Measurements from ENCODE around the gene GOLPH3L. TPM values are rescaled to one million over a fixed set of nuclear protein-coding genes. Genes with fewer than 3 reads are reported as not detected.
"Not testable (repeated sequence)": the region's sequence is repeated elsewhere in the genome, so short reads cannot be mapped to it uniquely, and the experiment has no call there.

GOLPH3L gene
- total and polyA plus RNA-seq, 4 donors = 13.8 to 37.2 (median 20.3) TPM

GRCh38 chr1:150663321-150663720, 33.6 kb downstream of the GOLPH3L start:
- no peak for TF ChIP-seq CTCF (IDR thresholded peaks at IDR 0.05; ENCODE audit: control extremely low read depth, extremely low read depth)
- WGBS, 2 donors = 95 to 96% methylated on average over 7 of the region's 7 CpGs
- Histone ChIP-seq H3K4me1 (ENCODE audit: control insufficient read depth in 5 of 5, insufficient read depth in 5 of 5, low read length in 5 of 5) (no peaks in the 10 kb centered on the region), H3K27ac (ENCODE audit: low read depth in 1 of 2, low read length in 1 of 2) (no peak overlapping the region), H3K9me3 (ENCODE audit: control insufficient read depth in 4 of 4, insufficient read depth in 3 of 4, low read length in 3 of 4) (no peaks in the 10 kb centered on the region), H3K36me3 (ENCODE audit: control insufficient read depth in 4 of 4, insufficient read depth in 4 of 4, low read length in 4 of 4) (peaks cover 0 to 18% (median 5%) of the 10 kb centered on the region in 4 donors), H3K4me3 (no peak overlapping the region), H3K9ac (ENCODE audit: insufficient read depth in 1 of 2, low read length in 2 of 2) (no peak overlapping the region), H3K27me3 (ENCODE audit: control insufficient read depth in 3 of 3, insufficient read depth in 3 of 3, low read length in 2 of 3) (no peaks in the 10 kb centered on the region)
- ATAC-seq (ENCODE audit: insufficient read depth, low FRiP score) (no peak), DNase-seq (no peak)

- no peak for TF ChIP-seq CTCF (IDR thresholded peaks at IDR 0.05; ENCODE audit: control extremely low read depth, extremely low read depth)
- H3K9me3 ChIP-seq (ENCODE audit: control insufficient read depth in 4 of 4, insufficient read depth in 3 of 4, low read length in 3 of 4) = no peaks in the 10 kb centered on the region
- H3K27ac ChIP-seq (ENCODE audit: low read depth in 1 of 2, low read length in 1 of 2) = no peak overlapping the region
- WGBS, 2 donors = 95 to 97% methylated on average over 9 of the region's 9 CpGs
- no peaks in the 10 kb centered on the region for H3K4me1 ChIP-seq (ENCODE audit: control insufficient read depth in 5 of 5, insufficient read depth in 5 of 5, low read length in 5 of 5)
- ATAC-seq (ENCODE audit: insufficient read depth, low FRiP score) (no peak), DNase-seq (no peak)
- H3K9ac ChIP-seq (ENCODE audit: insufficient read depth in 1 of 2, low read length in 2 of 2) = no peak overlapping the region
- no peak overlapping the region for H3K4me3 ChIP-seq
- peaks cover 2 to 18% (median 5%) of the 10 kb centered on the region in 4 donors for H3K36me3 ChIP-seq (ENCODE audit: control insufficient read depth in 4 of 4, insufficient read depth in 4 of 4, low read length in 4 of 4)
- H3K27me3 ChIP-seq (ENCODE audit: control insufficient read depth in 3 of 3, insufficient read depth in 3 of 3, low read length in 2 of 3) = no peaks in the 10 kb centered on the region
Observed at GRCh38 chr1:150662811-150663210, 34.1 kb downstream of the GOLPH3L start.

- no peak for ATAC-seq (ENCODE audit: insufficient read depth, low FRiP score)
- Histone ChIP-seq H3K9me3 (ENCODE audit: control insufficient read depth in 4 of 4, insufficient read depth in 3 of 4, low read length in 3 of 4) (no peaks in the 10 kb centered on the region), H3K27me3 (ENCODE audit: control insufficient read depth in 3 of 3, insufficient read depth in 3 of 3, low read length in 2 of 3) (no peaks in the 10 kb centered on the region), H3K9ac (ENCODE audit: insufficient read depth in 1 of 2, low read length in 2 of 2) (no peak overlapping the region), H3K4me3 (no peak overlapping the region), H3K27ac (ENCODE audit: low read depth in 1 of 2, low read length in 1 of 2) (no peak overlapping the region), H3K36me3 (ENCODE audit: control insufficient read depth in 4 of 4, insufficient read depth in 4 of 4, low read length in 4 of 4) (peaks cover 2 to 18% (median 5%) of the 10 kb centered on the region in 4 donors), H3K4me1 (ENCODE audit: control insufficient read depth in 5 of 5, insufficient read depth in 5 of 5, low read length in 5 of 5) (no peaks in the 10 kb centered on the region)
- no peak for DNase-seq
- no peak for TF ChIP-seq CTCF (IDR thresholded peaks at IDR 0.05; ENCODE audit: control extremely low read depth, extremely low read depth)
- WGBS, 2 donors = 95 to 97% methylated on average over 5 of the region's 5 CpGs
Observed at GRCh38 chr1:150661156-150661555, 35.8 kb downstream of the GOLPH3L start.

- no peak for TF ChIP-seq CTCF (IDR thresholded peaks at IDR 0.05; ENCODE audit: control extremely low read depth, extremely low read depth)
- H3K27me3 ChIP-seq (ENCODE audit: control insufficient read depth in 3 of 3, insufficient read depth in 3 of 3, low read length in 2 of 3) = no peaks in the 10 kb centered on the region
- ATAC-seq (ENCODE audit: insufficient read depth, low FRiP score) (no peak), DNase-seq (no peak)
- no peak overlapping the region for H3K9ac ChIP-seq (ENCODE audit: insufficient read depth in 1 of 2, low read length in 2 of 2)
- WGBS, 2 donors = 95 to 96% methylated on average over 4 of the region's 4 CpGs
- H3K27ac ChIP-seq (ENCODE audit: low read depth in 1 of 2, low read length in 1 of 2) = no peak overlapping the region
- H3K9me3 ChIP-seq (ENCODE audit: control insufficient read depth in 4 of 4, insufficient read depth in 3 of 4, low read length in 3 of 4) = no peaks in the 10 kb centered on the region
- H3K4me3 ChIP-seq = no peak overlapping the region
- H3K36me3 ChIP-seq (ENCODE audit: control insufficient read depth in 4 of 4, insufficient read depth in 4 of 4, low read length in 4 of 4) = peaks cover 2 to 18% (median 5%) of the 10 kb centered on the region in 4 donors
- H3K4me1 ChIP-seq (ENCODE audit: control insufficient read depth in 5 of 5, insufficient read depth in 5 of 5, low read length in 5 of 5) = no peaks in the 10 kb centered on the region
Observed at GRCh38 chr1:150660584-150660983, 36.4 kb downstream of the GOLPH3L start.

GRCh38 chr1:150657064-150657463, 39.9 kb downstream of the GOLPH3L start:
- 87 to 90% methylated on average over 4 of the region's 4 CpGs for WGBS, 2 donors
- H3K4me1 ChIP-seq (ENCODE audit: control insufficient read depth in 5 of 5, insufficient read depth in 5 of 5, low read length in 5 of 5); ATAC-seq (ENCODE audit: insufficient read depth, low FRiP score); H3K27me3 ChIP-seq (ENCODE audit: control insufficient read depth in 3 of 3, insufficient read depth in 3 of 3, low read length in 2 of 3); H3K27ac ChIP-seq (ENCODE audit: low read depth in 1 of 2, low read length in 1 of 2); H3K9me3 ChIP-seq (ENCODE audit: control insufficient read depth in 4 of 4, insufficient read depth in 3 of 4, low read length in 3 of 4); DNase-seq; H3K9ac ChIP-seq (ENCODE audit: insufficient read depth in 1 of 2, low read length in 2 of 2); H3K4me3 ChIP-seq: not testable (repeated sequence)
- peaks cover 2 to 14% (median 3%) of the 10 kb centered on the region in 4 donors for H3K36me3 ChIP-seq (ENCODE audit: control insufficient read depth in 4 of 4, insufficient read depth in 4 of 4, low read length in 4 of 4)

All from lung (tissue), 12 donors.